KMS-11 (cell line): ENCODE data around the gene CASP6.

Source experiments
- H2AFZ ChIP-seq: fragments of 200-600 bp; sonication (generic); 2 replicates; pipeline ENCODE4 v1.6.1; 2016; ENCODE audit warnings: antibody characterized with exemption, mixed run types, low read depth
- H3K27ac ChIP-seq: fragments of 200-600 bp; sonication (generic); 2 replicates; pipeline ENCODE4 v1.6.1; 2016; ENCODE audit warnings: mild to moderate bottlenecking, mixed run types
- H3K27me3 ChIP-seq: fragments of 200-600 bp; sonication (generic); 2 replicates; pipeline ENCODE4 v1.6.1; 2017; ENCODE audit warnings: mild to moderate bottlenecking, low read depth, mixed run types, moderate library complexity; ENCODE audit not compliant: insufficient read depth
- H3K36me3 ChIP-seq: fragments of 200-600 bp; sonication (generic); 2 replicates; pipeline ENCODE4 v1.6.1; 2017; ENCODE audit warnings: mild to moderate bottlenecking, mixed run types; ENCODE audit not compliant: insufficient read depth
- H3K4me1 ChIP-seq: fragments of 200-600 bp; sonication (generic); 2 replicates; pipeline ENCODE4 v1.6.1; 2016; ENCODE audit warnings: mild to moderate bottlenecking, low read depth, mixed run types; ENCODE audit not compliant: poor library complexity, severe bottlenecking
- H3K4me2 ChIP-seq: fragments of 200-600 bp; sonication (generic); 2 replicates; pipeline ENCODE4 v1.7.0; 2016; ENCODE audit warnings: mild to moderate bottlenecking, mixed run types
- H3K4me3 ChIP-seq: fragments of 200-600 bp; sonication (generic); IDR thresholded peaks from 2 replicates; pipeline ENCODE4 v1.6.1; 2017; ENCODE audit warnings: low read depth, low read length, mixed read lengths; ENCODE audit not compliant: insufficient read depth
- H3K79me2 ChIP-seq: fragments of 200-600 bp; sonication (generic); 2 replicates; pipeline ENCODE4 v1.6.1; 2016; ENCODE audit warnings: low read depth, mixed run types; ENCODE audit not compliant: insufficient read depth
- H3K9ac ChIP-seq: fragments of 200-600 bp; sonication (generic); 2 replicates; pipeline ENCODE4 v1.6.1; 2016; ENCODE audit warnings: mild to moderate bottlenecking, mixed run types
- H4K20me1 ChIP-seq: fragments of 200-600 bp; sonication (generic); 2 replicates; pipeline ENCODE4 v1.6.1; 2016; ENCODE audit warnings: mild to moderate bottlenecking, mixed run types; ENCODE audit not compliant: insufficient read depth
- CTCF ChIP-seq: fragments of 200-600 bp; sonication (generic); conservative IDR thresholded peaks from 2 replicates; pipeline ENCODE4 v1.6.1; 2017; ENCODE audit warnings: low read depth, mild to moderate bottlenecking, antibody characterized with exemption, low read length, moderate library complexity, mixed read lengths

CASP6 gene

GRCh38 chr4:109739547-109739946 lies 36.3 kb upstream of the CASP6 start:
- Histone ChIP-seq H3K36me3 (no peaks in the 10 kb centered on the region), H3K27ac (no peak overlapping the region), H3K4me2 (no peak overlapping the region), H3K4me1 (no peaks in the 10 kb centered on the region), H3K9ac (no peak overlapping the region), H3K27me3 (no peaks in the 10 kb centered on the region), H3K79me2 (no peaks in the 10 kb centered on the region), H4K20me1 (no peaks in the 10 kb centered on the region), H2AFZ (no peak overlapping the region), H3K4me3 (no peak overlapping the region)
- TF ChIP-seq CTCF, result no peak

- no peaks in the 10 kb centered on the region for H3K27me3 ChIP-seq
Observed at GRCh38 chr4:109738104-109738872, 35.0 kb upstream of the CASP6 start.

DNA sequence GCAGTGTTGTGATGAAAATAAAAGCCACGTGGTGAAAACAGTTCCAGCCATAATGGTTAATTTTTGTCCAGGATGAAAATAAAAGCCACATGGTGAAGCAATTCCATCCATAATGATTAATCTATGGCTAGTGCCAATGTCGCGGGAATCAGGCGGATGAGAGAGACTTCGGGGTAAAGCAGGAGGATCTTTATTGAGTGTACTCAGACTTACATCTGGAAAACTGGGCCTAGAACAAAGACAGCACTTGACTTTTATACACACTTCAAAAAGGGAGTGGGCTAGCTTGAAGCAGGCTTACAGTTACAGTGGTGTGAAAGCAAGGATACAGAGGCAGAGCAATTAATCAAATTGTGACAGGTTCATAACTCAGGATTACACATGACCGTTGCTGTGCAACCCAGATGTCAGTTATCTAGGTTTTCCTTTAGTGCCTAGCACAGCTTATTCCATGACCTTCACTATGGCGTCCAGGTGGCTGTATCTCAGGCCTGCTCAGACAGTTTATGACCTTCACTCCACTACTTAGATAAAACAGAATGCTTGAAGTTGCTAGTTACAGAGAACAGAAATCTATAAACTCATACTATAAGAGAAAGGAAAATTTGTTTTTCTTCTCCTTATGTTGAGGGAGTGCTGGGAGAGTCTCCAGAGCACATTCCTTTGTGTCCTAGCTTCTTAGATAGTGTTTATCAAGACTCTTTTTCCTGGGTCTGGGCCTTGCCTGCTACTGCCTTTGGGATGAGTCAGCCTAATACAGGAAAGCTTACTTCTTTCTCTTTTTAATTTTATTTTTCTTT lies 32.5 kb upstream of the CASP6 start:
- H3K4me2 ChIP-seq, result no peak overlapping the region
- H3K9ac ChIP-seq, result no peak overlapping the region
- H3K27me3 ChIP-seq, result no peaks in the 10 kb centered on the region
- no peaks in the 10 kb centered on the region for H3K36me3 ChIP-seq
- H3K4me1 ChIP-seq, result peaks cover 3% of the 10 kb centered on the region
- no peak overlapping the region for H3K27ac ChIP-seq
- H3K4me3 ChIP-seq, result no peak overlapping the region
- H2AFZ ChIP-seq, result no peak overlapping the region
- H4K20me1 ChIP-seq, result no peaks in the 10 kb centered on the region
- H3K79me2 ChIP-seq, result no peaks in the 10 kb centered on the region
- TF ChIP-seq CTCF, result no peak

More at GRCh38 chr4:109738104-109738872, 35.0 kb upstream of the CASP6 start:
- TF ChIP-seq CTCF, result no peak
- no peaks in the 10 kb centered on the region for H3K79me2 ChIP-seq
- H3K9ac ChIP-seq, result no peak overlapping the region
- H4K20me1 ChIP-seq, result no peaks in the 10 kb centered on the region
- H3K4me3 ChIP-seq, result no peak overlapping the region
- no peak overlapping the region for H2AFZ ChIP-seq
- no peak overlapping the region for H3K4me2 ChIP-seq
- no peak overlapping the region for H3K27ac ChIP-seq
- no peaks in the 10 kb centered on the region for H3K4me1 ChIP-seq
- no peaks in the 10 kb centered on the region for H3K36me3 ChIP-seq

DNA sequence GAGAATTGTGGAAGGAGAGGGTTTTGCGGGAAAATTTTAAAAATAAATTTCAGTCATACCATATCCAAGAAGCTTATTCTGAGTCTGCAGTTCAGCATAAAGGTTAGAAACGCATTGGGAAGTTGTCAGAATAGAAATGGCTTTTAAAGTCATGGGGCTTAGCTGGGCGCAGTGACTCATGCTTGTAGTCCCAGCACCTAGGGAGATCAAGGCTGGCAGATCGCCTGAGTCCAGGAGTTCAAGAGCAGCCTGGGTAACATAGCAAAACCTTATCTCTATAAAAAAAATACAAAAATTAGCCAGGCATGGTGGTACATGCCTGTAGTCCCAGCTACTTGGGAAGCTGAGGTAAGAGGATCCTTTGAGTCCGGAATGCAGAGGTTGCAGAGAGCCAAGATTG lies 30.5 kb upstream of the CASP6 start:
- Histone ChIP-seq H4K20me1 (no peaks in the 10 kb centered on the region), H3K27ac (no peak overlapping the region), H3K4me3 (no peak overlapping the region), H3K79me2 (peaks cover 4% of the 10 kb centered on the region; the same call in 1 of the 2 replicates), H3K4me2 (no peak overlapping the region), H3K4me1 (peaks cover 11% of the 10 kb centered on the region), H3K27me3 (no peaks in the 10 kb centered on the region), H3K36me3 (no peaks in the 10 kb centered on the region), H2AFZ (no peak overlapping the region), H3K9ac (no peak overlapping the region)
- no peak for TF ChIP-seq CTCF
